Gastroesophageal sphincter (tissue), 4 donors: ENCODE results near the gene MBNL1. TPM values are rescaled to one million over a fixed set of nuclear protein-coding genes. Genes with fewer than 3 reads are reported as not detected.
A peak's percentile ranks its signal among the peaks of the same experiment; 100 is the strongest.

Experiments used
- ATAC-seq: fragments of 150-250 bp; one replicate; pipeline ENCODE4 v1.9.1; 2016; ENCODE audit warnings: mild to moderate bottlenecking, moderate library complexity
- H3K27ac ChIP-seq, 4 donors: fragments of 200-600 bp; sonication (generic) in 3 of 4; 1 replicate in 3 of 4; 2 replicates in 1 of 4; pipeline ENCODE4 v1.5.1; 2016 to 2019
- H3K27me3 ChIP-seq: fragments of 200-600 bp; sonication (generic); one replicate; pipeline ENCODE4 v1.5.1; 2019
- H3K36me3 ChIP-seq, 2 donors: fragments of 200-600 bp; sonication (generic); one replicate each; pipeline ENCODE4 v1.5.1; 2019; ENCODE audit warnings: control low read depth in 1 of 2
- H3K4me1 ChIP-seq, 3 donors: fragments of 200-600 bp; sonication (generic); 1 replicate in 2 of 3; 2 replicates in 1 of 3; pipeline ENCODE4 v1.5.1; 2016 to 2019; ENCODE audit warnings: control low read depth in 2 of 3
- H3K4me3 ChIP-seq, 2 donors: fragments of 200-600 bp; sonication (generic); one replicate each; pipeline ENCODE4 v1.5.1; 2019; ENCODE audit warnings: mild to moderate bottlenecking in 1 of 2, moderate library complexity in 1 of 2
- H3K9me3 ChIP-seq, 3 donors: fragments of 200-600 bp; sonication (generic); one replicate each; pipeline ENCODE4 v1.5.1; 2017 to 2019; ENCODE audit warnings: control low read depth in 2 of 3
- CTCF ChIP-seq, 4 experiments: fragments of 200-600 bp in 2 of 4; fragments of 450-650 bp in 2 of 4; sonication (generic) in 1 of 4; IDR thresholded peaks; one replicate each; pipeline ENCODE4 v1.5.1; 2017 to 2019; ENCODE audit warnings: antibody characterized with exemption in 4 of 4, mild to moderate bottlenecking in 2 of 4, moderate library complexity in 2 of 4
- EP300 ChIP-seq: sonication (generic); formaldehyde crosslinking; IDR thresholded peaks from one replicate; pipeline ENCODE4 v1.6.1; 2017; ENCODE audit warnings: antibody characterized with exemption, mild to moderate bottlenecking
- POLR2A ChIP-seq, 2 donors: fragments of 450-650 bp; IDR thresholded peaks; one replicate each; pipeline ENCODE4 v1.6.1; 2017; ENCODE audit warnings: antibody characterized with exemption in 2 of 2, mild to moderate bottlenecking in 2 of 2, moderate library complexity in 1 of 2
- POLR2AphosphoS5 ChIP-seq: sonication (generic); formaldehyde crosslinking; IDR thresholded peaks from one replicate; pipeline ENCODE4 v1.6.1; 2017; ENCODE audit warnings: antibody characterized with exemption
- WGBS, 2 donors: methylation state at CpG; one replicate each; pipeline ENCODE4 v1.1.5; 2018; ENCODE audit warnings: low coverage in 1 of 2; 5-methylcytosine and 5-hydroxymethylcytosine counted together
- total RNA-seq, 4 donors: library from RNA; depleted of rRNA; stranded (reverse); fragments of >200 nt; gene quantifications; one replicate each; pipeline ENCODE4 v1.1.0, GENCODE V29; 2016

The MBNL1 gene
- total RNA-seq, 4 donors from 2014 or later, result 623 to 745 (median 684) TPM

GRCh38 chr3:152480282-152480953 is 211.7 kb downstream of the MBNL1 start:
- Histone ChIP-seq H3K9me3 (peaks cover 0 to 27% (median 0%) of the 10 kb centered on the region in 3 donors), H3K4me3 (no peak overlapping the region), H3K27ac (no peak overlapping the region), H3K4me1 (no peaks in the 10 kb centered on the region), H3K27me3 (no peaks in the 10 kb centered on the region), H3K36me3 (no peaks in the 10 kb centered on the region)
- ATAC-seq, result no peak
- no peak for TF ChIP-seq POLR2A (IDR thresholded peaks at IDR 0.05)
- TF ChIP-seq CTCF (IDR thresholded peaks at IDR 0.05), result no peak
- TF ChIP-seq POLR2AphosphoS5, result no peak
- TF ChIP-seq EP300, result no peak
- 40 to 55% methylated on average over 2 of the region's 2 CpGs for WGBS, 2 donors

- 67 to 91% methylated on average over 1 of the region's 1 CpG for WGBS, 2 donors
- peaks cover 0 to 14% (median 0%) of the 10 kb centered on the region in 3 donors for H3K9me3 ChIP-seq
- ATAC-seq, result no peak
- H3K36me3 ChIP-seq, result no peaks in the 10 kb centered on the region
- H3K27ac ChIP-seq, result no peak overlapping the region
- no peak for TF ChIP-seq POLR2A (IDR thresholded peaks at IDR 0.05)
- no peak for TF ChIP-seq POLR2AphosphoS5
- TF ChIP-seq EP300, result no peak
- no peak for TF ChIP-seq CTCF (IDR thresholded peaks at IDR 0.05)
- no peaks in the 10 kb centered on the region for H3K27me3 ChIP-seq
- no peaks in the 10 kb centered on the region for H3K4me1 ChIP-seq
- no peak overlapping the region for H3K4me3 ChIP-seq
Observed at GRCh38 chr3:152486364-152486763, 217.6 kb downstream of the MBNL1 start.

GRCh38 chr3:152488449-152488848 is 219.7 kb downstream of the MBNL1 start:
- H3K4me1 ChIP-seq, result no peaks in the 10 kb centered on the region
- no peaks in the 10 kb centered on the region for H3K36me3 ChIP-seq
- TF ChIP-seq POLR2AphosphoS5, result no peak
- WGBS, 2 donors, result 73 to 89% methylated on average over 1 of the region's 1 CpG
- no peak overlapping the region for H3K27ac ChIP-seq
- no peak for ATAC-seq
- no peak overlapping the region for H3K4me3 ChIP-seq
- no peaks in the 10 kb centered on the region for H3K9me3 ChIP-seq
- H3K27me3 ChIP-seq, result no peaks in the 10 kb centered on the region

GRCh38 chr3:152491922-152492321 is 223.2 kb downstream of the MBNL1 start:
- H3K36me3 ChIP-seq, result no peaks in the 10 kb centered on the region
- H3K27me3 ChIP-seq, result no peaks in the 10 kb centered on the region
- TF ChIP-seq POLR2A (IDR thresholded peaks at IDR 0.05) (no peak), POLR2AphosphoS5 (no peak), EP300 (no peak), CTCF (IDR thresholded peaks at IDR 0.05) (no peak)
- H3K4me3 ChIP-seq, result no peak overlapping the region
- ATAC-seq, result no peak
- H3K4me1 ChIP-seq, result no peaks in the 10 kb centered on the region
- 77 to 100% methylated on average over 2 of the region's 2 CpGs for WGBS, 2 donors
- H3K27ac ChIP-seq, result no peak overlapping the region
- H3K9me3 ChIP-seq, result peaks cover 0 to 6% (median 0%) of the 10 kb centered on the region in 3 donors

- H3K4me3 ChIP-seq, result no peak overlapping the region
- H3K4me1 ChIP-seq, result peaks cover 0 to 5% (median 0%) of the 10 kb centered on the region in 3 donors
- H3K36me3 ChIP-seq, result no peaks in the 10 kb centered on the region
- peaks cover 0 to 6% (median 0%) of the 10 kb centered on the region in 3 donors for H3K9me3 ChIP-seq
- H3K27ac ChIP-seq, result peak overlapping the region in 2 of 4 donors; percentile 13 to 65
- 86 to 100% methylated on average over 1 of the region's 1 CpG for WGBS, 2 donors
- ATAC-seq, result no peak
- H3K27me3 ChIP-seq, result no peaks in the 10 kb centered on the region
- TF ChIP-seq EP300 (no peak), CTCF (IDR thresholded peaks at IDR 0.05) (no peak)
Observed at GRCh38 chr3:152496286-152496685, 227.6 kb downstream of the MBNL1 start.
